Peyer's patch (tissue), 4 donors: ENCODE results near the gene CCND1.

ENCODE experiments used
- POLR2A ChIP-seq, 2 donors: fragments of 450-650 bp; IDR thresholded peaks; one replicate each; pipeline ENCODE4 v1.5.1; 2017; ENCODE audit warnings: antibody characterized with exemption in 2 of 2, mild to moderate bottlenecking in 2 of 2, moderate library complexity in 2 of 2
- TF ChIP-seq, protein P1 (sequence below), 6 experiments: fragments of 450-650 bp in 4 of 6; fragments of 200-600 bp in 2 of 6; sonication (generic) in 1 of 6; IDR thresholded peaks; one replicate each; pipeline ENCODE4 v1.5.1; 2017 to 2019; ENCODE audit warnings: antibody characterized with exemption in 6 of 6, mild to moderate bottlenecking in 3 of 6, moderate library complexity in 1 of 6

DNA sequence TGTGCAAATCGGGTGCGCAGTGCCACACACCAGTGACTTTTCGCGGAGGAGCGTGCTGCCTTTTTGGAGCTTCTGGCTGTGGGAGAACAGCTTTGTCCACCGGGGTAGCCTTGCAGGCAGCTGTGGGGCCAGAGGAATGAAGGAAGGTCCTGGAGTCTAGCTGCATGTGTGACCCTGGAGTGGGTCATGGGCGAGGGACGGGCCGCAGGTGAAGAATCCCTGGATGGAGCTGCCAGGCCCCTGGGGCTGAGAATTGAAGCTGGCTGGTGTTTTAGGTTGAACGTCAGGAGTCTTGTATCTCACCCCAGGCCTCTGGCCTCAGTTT, 8.6 kb downstream of the CCND1 start:
- TF ChIP-seq, protein P1, sequence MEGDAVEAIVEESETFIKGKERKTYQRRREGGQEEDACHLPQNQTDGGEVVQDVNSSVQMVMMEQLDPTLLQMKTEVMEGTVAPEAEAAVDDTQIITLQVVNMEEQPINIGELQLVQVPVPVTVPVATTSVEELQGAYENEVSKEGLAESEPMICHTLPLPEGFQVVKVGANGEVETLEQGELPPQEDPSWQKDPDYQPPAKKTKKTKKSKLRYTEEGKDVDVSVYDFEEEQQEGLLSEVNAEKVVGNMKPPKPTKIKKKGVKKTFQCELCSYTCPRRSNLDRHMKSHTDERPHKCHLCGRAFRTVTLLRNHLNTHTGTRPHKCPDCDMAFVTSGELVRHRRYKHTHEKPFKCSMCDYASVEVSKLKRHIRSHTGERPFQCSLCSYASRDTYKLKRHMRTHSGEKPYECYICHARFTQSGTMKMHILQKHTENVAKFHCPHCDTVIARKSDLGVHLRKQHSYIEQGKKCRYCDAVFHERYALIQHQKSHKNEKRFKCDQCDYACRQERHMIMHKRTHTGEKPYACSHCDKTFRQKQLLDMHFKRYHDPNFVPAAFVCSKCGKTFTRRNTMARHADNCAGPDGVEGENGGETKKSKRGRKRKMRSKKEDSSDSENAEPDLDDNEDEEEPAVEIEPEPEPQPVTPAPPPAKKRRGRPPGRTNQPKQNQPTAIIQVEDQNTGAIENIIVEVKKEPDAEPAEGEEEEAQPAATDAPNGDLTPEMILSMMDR (IDR thresholded peaks at IDR 0.05), result no peak
- TF ChIP-seq POLR2A (IDR thresholded peaks at IDR 0.05), result no peak
